ENCODE measurements around the gene ABCB8.
"Not testable (repeated sequence)": the region's sequence is repeated elsewhere in the genome, so short reads cannot be mapped to it uniquely, and the experiment has no call there.

ABCB8 gene

DNA sequence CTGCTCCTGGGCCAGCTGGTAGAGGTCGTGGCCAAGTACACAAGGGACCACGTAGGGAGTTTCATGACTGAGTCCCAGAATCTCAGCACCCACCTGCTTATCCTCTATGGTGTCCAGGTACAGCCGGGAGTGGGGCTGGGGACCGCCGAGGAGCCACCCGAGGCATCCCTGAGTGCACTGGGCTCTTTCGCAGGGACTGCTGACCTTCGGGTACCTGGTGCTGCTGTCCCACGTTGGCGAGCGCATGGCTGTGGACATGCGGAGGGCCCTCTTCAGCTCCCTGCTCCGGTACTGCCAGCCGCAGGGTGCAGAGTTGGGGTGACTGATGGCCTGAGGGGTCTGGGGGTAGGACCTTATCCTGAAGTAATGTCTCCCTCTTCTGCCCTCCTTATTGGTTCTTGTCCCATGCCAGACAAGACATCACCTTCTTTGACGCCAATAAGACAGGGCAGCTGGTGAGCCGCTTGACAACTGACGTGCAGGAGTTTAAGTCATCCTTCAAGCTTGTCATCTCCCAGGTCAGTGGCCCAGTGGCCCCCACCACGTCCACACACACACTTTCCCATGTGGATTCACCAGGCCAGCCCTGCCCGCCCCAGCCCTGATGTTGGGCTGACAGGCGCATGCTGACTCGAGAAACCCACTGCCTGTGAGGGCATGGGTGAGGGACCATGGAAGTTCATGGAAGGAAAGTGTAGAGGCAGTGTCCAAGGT lies 6.2 kb downstream of the ABCB8 start:
- DNase-seq (ENCODE audit: low read depth in 2 of 2): no peak

GRCh38 chr7:151035026-151035717 lies 6.9 kb downstream of the ABCB8 start:
- DNase-seq (ENCODE audit: low read depth in 2 of 2): no peak

GRCh38 chr7:151035902-151036301 lies 7.7 kb downstream of the ABCB8 start:
- no peak for DNase-seq (ENCODE audit: low read depth in 2 of 2)

- no peak for DNase-seq (ENCODE audit: low read depth in 2 of 2)
Observed at GRCh38 chr7:151038951-151039849, 10.9 kb downstream of the ABCB8 start.

GRCh38 chr7:151039850-151040548 lies 11.7 kb downstream of the ABCB8 start:
- no peak for DNase-seq (ENCODE audit: low read depth in 2 of 2)

DNA sequence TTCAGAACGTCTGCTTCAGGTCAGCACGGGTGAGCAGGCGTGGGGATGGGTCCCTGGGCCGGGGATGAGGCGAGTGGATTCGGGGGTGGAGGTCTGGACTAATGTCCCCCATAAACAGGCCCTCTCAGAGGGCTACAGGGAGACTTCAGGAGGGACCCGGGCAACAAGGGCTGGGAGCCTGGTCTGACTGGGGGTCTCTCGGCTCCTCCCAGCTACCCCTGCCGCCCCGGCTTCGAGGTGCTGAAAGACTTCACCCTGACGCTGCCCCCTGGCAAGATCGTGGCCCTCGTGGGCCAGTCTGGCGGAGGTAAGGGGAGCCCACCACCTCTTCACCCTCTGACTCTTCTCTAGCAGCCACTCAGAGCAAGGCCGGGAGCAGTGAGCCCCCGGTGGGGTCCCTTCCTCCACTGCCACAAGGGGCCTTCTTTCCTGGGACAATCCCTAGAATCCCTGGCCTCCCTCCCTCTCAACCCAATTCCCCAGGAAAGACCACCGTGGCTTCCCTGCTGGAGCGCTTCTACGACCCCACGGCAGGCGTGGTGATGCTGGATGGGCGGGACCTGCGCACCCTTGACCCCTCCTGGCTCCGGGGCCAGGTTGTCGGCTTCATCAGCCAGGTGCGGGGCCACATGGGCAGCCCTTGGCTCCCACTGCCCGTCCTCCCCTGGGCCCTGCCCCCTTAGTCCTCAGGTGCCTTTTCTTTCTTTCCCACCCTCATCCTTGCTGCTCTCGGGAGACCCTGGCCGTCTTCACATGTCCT lies 12.5 kb downstream of the ABCB8 start:
- no peak for DNase-seq (ENCODE audit: low read depth in 2 of 2)

DNA sequence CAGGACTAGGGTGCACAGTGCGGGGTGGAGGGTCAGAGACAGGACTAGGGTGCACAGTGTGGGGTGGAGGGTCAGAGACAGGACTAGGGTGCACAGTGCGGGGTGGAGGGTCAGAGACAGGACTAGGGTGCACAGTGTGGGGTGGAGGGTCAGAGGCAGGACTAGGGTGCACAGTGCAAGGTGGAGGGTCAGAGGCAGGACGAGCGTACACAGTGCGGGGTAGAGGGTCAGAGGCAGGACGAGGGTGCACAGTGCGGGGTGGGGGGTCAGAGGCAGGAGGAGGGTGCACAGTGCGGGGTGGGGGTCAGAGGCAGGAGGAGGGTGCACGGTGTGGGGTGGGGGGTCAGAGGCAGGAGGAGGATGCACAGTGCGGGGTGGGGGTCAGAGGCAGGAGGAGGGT lies 15.2 kb downstream of the ABCB8 start:
- DNase-seq (ENCODE audit: low read depth in 2 of 2): not testable (repeated sequence)

DNA sequence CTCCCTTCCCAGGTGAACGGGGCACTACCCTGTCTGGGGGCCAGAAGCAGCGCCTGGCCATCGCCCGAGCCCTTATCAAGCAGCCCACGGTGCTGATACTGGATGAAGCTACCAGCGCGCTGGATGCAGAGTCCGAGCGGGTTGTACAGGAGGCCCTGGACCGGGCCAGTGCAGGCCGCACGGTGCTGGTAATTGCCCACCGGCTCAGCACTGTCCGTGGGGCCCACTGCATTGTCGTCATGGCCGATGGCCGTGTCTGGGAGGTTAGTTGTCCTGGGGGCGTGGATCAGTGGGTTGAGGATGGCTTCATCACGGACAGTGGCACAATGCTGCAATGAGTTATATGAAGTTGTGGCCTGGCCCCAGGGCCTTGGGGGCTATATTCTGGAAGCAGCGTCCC lies 15.7 kb downstream of the ABCB8 start:
- no peak for DNase-seq (ENCODE audit: low read depth in 2 of 2)

DNA sequence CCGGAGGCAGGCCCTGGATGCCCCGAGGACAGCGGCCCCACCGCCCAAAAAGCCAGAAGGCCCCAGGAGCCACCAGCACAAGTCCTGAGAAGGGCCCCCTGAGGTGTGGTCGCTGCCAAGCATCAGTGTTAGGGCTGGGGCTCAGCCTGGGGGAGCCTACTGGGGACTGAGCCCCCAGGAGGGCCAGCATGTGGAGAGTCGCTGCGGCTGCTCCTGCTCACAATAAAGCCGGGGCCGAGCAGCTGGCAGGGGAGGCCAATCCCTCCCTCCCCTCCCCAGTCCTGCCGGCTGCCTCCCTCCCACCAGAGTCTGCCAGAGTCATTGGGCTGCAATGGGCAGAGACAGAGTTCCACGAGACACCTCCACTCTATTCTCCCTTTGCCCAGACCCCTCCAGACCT lies 17.0 kb downstream of the ABCB8 start:
- no peak for DNase-seq (ENCODE audit: low read depth in 2 of 2)

- no peak for DNase-seq (ENCODE audit: low read depth in 2 of 2)
Observed at GRCh38 chr7:151045967-151046366, 17.7 kb downstream of the ABCB8 start.

DNA sequence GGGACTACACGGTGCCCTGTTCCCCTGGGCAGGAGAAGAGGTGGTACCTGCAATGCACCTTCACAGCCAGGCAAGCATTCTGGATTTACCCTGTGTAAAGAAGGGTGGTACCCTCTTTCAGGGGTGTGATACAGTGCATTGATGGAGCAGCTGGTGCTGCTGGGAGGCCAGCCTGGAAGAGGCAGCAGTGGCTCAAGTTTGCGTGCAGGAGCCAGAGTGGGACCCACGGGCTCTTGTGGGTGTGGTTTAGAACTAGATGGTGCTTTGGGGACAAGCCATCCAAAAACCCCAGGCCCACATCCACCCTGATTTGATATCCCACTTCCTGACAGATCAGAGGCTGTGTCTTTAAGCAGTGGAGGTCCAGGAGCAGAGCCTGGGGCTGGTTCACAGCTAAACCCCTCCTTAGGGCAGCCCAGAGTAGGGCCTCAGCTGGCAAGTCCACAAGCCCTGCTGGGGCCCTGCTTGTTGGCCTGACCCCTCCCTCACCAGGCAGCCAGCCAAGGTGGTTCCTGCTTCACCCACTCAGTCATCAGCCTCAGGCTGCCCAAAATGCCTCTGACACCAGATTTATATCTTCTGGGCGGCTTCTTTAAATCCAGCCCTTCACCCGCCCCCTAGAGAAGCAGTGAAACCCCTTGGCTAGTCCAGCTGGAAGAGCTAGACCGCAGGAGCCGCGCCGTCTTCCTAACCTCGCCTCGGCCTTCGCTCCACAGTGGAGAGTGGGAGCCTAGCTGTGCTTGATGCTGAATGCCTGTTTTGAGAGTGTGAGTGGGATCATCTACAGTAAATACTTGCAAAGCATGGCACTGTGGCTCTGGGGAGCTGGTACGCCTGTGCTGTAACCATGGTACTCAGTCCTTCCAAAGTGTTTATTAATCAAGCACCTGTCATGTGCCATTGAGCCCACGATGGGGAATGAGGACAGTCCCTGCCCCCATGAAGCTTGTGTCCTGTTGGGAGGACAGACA lies 18.6 kb downstream of the ABCB8 start:
- no peak for DNase-seq (ENCODE audit: low read depth in 2 of 2)

GRCh38 chr7:151047976-151048815 lies 19.9 kb downstream of the ABCB8 start, which contains the start of gene ASIC3:
TSS of gene ASIC3 (plus strand) at chr7:151048531. CDS start at chr7:151048886, 355 bp downstream.
- no peak for DNase-seq (ENCODE audit: low read depth in 2 of 2)

DNA sequence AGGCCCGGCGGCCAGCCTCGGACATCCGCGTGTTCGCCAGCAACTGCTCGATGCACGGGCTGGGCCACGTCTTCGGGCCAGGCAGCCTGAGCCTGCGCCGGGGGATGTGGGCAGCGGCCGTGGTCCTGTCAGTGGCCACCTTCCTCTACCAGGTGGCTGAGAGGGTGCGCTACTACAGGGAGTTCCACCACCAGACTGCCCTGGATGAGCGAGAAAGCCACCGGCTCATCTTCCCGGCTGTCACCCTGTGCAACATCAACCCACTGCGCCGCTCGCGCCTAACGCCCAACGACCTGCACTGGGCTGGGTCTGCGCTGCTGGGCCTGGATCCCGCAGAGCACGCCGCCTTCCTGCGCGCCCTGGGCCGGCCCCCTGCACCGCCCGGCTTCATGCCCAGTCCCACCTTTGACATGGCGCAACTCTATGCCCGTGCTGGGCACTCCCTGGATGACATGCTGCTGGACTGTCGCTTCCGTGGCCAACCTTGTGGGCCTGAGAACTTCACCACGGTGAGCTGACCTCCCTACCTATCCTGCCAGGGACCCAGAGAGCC lies 20.7 kb downstream of the ABCB8 start:
- DNase-seq (ENCODE audit: low read depth in 2 of 2): no peak

DNA sequence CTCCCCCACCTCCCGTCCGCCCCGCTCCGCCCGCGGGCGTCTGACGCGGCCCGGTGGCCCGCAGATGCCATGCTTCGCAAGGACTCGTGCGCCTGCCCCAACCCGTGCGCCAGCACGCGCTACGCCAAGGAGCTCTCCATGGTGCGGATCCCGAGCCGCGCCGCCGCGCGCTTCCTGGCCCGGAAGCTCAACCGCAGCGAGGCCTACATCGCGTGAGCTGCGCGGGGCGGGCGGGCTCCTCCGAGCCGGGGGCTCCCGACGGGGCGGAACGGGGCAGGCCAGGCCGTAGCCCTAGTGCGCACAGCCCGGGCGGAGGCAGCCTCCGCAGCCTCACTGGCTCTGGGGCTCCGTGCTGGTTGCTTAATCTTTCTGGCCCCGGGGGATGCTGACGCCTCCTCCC lies 22.9 kb downstream of the ABCB8 start:
- DNase-seq (ENCODE audit: low read depth in 2 of 2): no peak

GRCh38 chr7:151053096-151053495 lies 24.8 kb downstream of the ABCB8 start:
- no peak for DNase-seq (ENCODE audit: low read depth in 2 of 2)

DNA sequence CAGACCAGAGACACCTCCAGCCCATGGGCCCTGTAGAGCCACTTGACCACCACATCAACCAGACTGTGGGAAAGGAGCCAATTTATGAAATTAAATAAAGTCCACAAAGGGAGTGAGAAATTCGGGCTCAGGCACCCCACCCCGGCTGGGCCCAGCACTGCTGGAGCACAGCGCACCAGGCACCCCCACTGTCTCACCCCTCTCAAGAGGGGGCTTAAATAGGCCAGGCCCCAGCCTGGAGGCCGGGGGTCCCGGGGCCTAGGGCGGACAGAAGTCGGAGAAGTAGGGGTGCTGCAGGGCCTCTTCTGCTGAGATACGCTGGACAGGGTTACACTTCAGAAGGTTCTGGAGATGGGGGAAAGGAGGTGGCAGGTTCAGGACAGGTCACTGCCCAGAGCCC lies 25.5 kb downstream of the ABCB8 start:
- DNase-seq (ENCODE audit: low read depth in 2 of 2): no peak

DNA sequence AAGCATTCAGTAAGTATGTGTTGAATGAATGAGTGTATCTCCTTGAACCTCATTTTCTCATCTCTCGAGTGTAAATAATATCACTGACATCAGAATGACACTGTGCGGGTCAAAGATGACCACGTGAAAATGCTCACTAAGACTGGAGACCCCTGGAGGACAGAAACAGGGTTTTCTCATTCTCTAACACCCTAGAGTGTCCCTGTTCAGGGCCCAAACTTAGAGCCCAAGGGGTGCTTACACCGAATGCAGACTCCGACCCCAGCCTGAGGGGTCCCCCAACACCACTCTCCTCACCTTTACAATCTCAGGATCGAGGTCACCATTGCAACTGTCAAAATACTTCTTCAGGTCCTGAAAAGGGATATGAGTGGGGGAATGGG lies 28.0 kb downstream of the ABCB8 start:
- DNase-seq (ENCODE audit: low read depth in 2 of 2): no peak

GRCh38 chr7:151056666-151057505 lies 28.6 kb downstream of the ABCB8 start:
- DNase-seq (ENCODE audit: low read depth in 2 of 2): no peak
